K562 (cell line): Measurements from ENCODE around the gene PRR14L. TPM values are rescaled to one million over a fixed set of nuclear protein-coding genes. Genes with fewer than 3 reads are reported as not detected.

ENCODE experiments used
- ATAC-seq: fragments of 200-7000 bp; cut with Tn5 transposase; 3 replicates; pipeline ENCODE4 v1.9.1; 2020; ENCODE audit warnings: moderate library complexity
- BruUV-seq: library from RNA; stranded (reverse); fragments of 400-500 nt; replicated peaks from 2 replicates; lab custom pipeline; 2021; lab: Mats Ljungman, UMichigan
- CTCF ChIA-PET: fragments of 300-600 bp; formaldehyde crosslinking; extraction: SDS; loops from one replicate; lab custom pipeline; 2021; ENCODE audit warnings: low intra/inter-chr PET ratio; lab: Yijun Ruan, JAX
- POLR2A ChIA-PET: fragments of 300-600, 350-650 bp; sonication (Branson Sonifier 250); formaldehyde crosslinking; extraction: SDS; loops from one replicate; lab custom pipeline; 2021; ENCODE audit warnings: antibody characterized with exemption, inconsistent platforms; lab: Yijun Ruan, JAX
- DNase-seq, 4 experiments: peaks; one replicate each; pipeline versions ENCODE4 v3.0.0 to v3.0.0-alpha.2; 2011 to 2018; ENCODE audit warnings: low spot score in 3 of 4, mixed read lengths in 3 of 4; ENCODE audit errors: extremely low read depth in 1 of 4
- FAIRE-seq: peaks from 2 replicates; lab custom pipeline; 2011; peaks lifted over from hg19 to GRCh38; lab: Jason Lieb, UNC
- H2AFZ ChIP-seq: 2 replicates; pipeline ENCODE4 v1.6.0; 2011; ENCODE audit warnings: low read depth, low read length, control low read depth, inconsistent platforms
- H3K27ac ChIP-seq: fragments of 200-600 bp; 3 replicates; pipeline ENCODE4 v1.8.0; 2011; ENCODE audit warnings: low read depth, mild to moderate bottlenecking, control low read depth, inconsistent platforms, low read length, moderate library complexity, mixed read lengths; ENCODE audit errors: extremely low read depth
- H3K27me3 ChIP-seq, 2 experiments: fragments of 300-600 bp in 1 of 2; 2 replicates in 1 of 2; 3 replicates in 1 of 2; pipeline versions ENCODE4 v1.6.0 to v1.8.0; 2011; ENCODE audit warnings: inconsistent platforms in 2 of 2, low read length in 2 of 2, mild to moderate bottlenecking in 1 of 2, mixed read lengths in 1 of 2, moderate library complexity in 1 of 2; ENCODE audit not compliant: control insufficient read depth in 2 of 2, insufficient read depth in 2 of 2
- H3K36me3 ChIP-seq: fragments of 300-600 bp; 3 replicates; pipeline ENCODE4 v1.8.0; 2011; ENCODE audit warnings: mild to moderate bottlenecking, low read length, inconsistent platforms; ENCODE audit not compliant: control insufficient read depth, insufficient read depth
- H3K4me1 ChIP-seq, 2 experiments: fragments of 200-600 bp in 1 of 2; replicated peaks in 1 of 2; 2 replicates in 1 of 2; 3 replicates in 1 of 2; pipeline versions ENCODE4 v1.5.1 to v1.8.0; 2011; ENCODE audit warnings: inconsistent platforms in 2 of 2, low read length in 2 of 2, mild to moderate bottlenecking in 1 of 2, mixed read lengths in 1 of 2, moderate library complexity in 1 of 2; ENCODE audit not compliant: control insufficient read depth in 2 of 2, insufficient read depth in 2 of 2
- H3K4me2 ChIP-seq: 2 replicates; pipeline ENCODE4 v1.6.1; 2011; ENCODE audit warnings: low read length, control low read depth, inconsistent platforms, mixed read lengths; ENCODE audit not compliant: insufficient read depth
- H3K4me3 ChIP-seq: fragments of 200-600 bp; sonication (generic), shearing (Covaris generic); 2 replicates; pipeline ENCODE4 v1.5.1; 2016; ENCODE audit warnings: control low read depth, inconsistent platforms
- H3K79me2 ChIP-seq: fragments of 200-600 bp; 3 replicates; pipeline ENCODE4 v1.8.0; 2011; ENCODE audit warnings: low read length, inconsistent platforms; ENCODE audit not compliant: control insufficient read depth, insufficient read depth
- H3K9ac ChIP-seq, 2 experiments: 2 replicates each; pipeline versions ENCODE4 v1.6.0 to v1.6.1; 2011; ENCODE audit warnings: low read depth in 2 of 2, low read length in 2 of 2, control low read depth in 1 of 2, inconsistent platforms in 1 of 2, mild to moderate bottlenecking in 1 of 2, mixed read lengths in 1 of 2; ENCODE audit not compliant: insufficient read depth in 1 of 2
- H3K9me1 ChIP-seq: one replicate; pipeline ENCODE4 v1.6.0; 2011; ENCODE audit warnings: inconsistent platforms, mild to moderate bottlenecking, low read length, moderate library complexity; ENCODE audit not compliant: control insufficient read depth, insufficient read depth
- H3K9me3 ChIP-seq: replicated peaks from 2 replicates; pipeline ENCODE4 v1.5.1; 2011; ENCODE audit warnings: low read depth, low read length, inconsistent platforms; ENCODE audit not compliant: control insufficient read depth, insufficient read depth
- H4K20me1 ChIP-seq: replicated peaks from 2 replicates; pipeline ENCODE4 v1.6.1; 2011; ENCODE audit warnings: low read length, inconsistent platforms, mixed read lengths; ENCODE audit not compliant: control insufficient read depth, insufficient read depth
- CBX1 ChIP-seq: sonication (generic); IDR thresholded peaks from 2 replicates; pipeline ENCODE4 v1.6.1; 2016; ENCODE audit warnings: antibody characterized with exemption, low read depth, mild to moderate bottlenecking
- EHMT2 ChIP-seq: fragments of 450-650 bp; IDR thresholded peaks from 2 replicates; pipeline ENCODE4 v1.6.1; 2018; ENCODE audit warnings: antibody characterized with exemption
- GATA2 ChIP-seq: sonication (generic); formaldehyde crosslinking; IDR thresholded peaks from 2 replicates; pipeline ENCODE4 v1.4.0; 2020; ENCODE audit warnings: mild to moderate bottlenecking, missing genetic modification reagents
- GTF2F1 ChIP-seq: IDR thresholded peaks from 2 replicates; pipeline ENCODE4 v1.6.1; 2011; ENCODE audit warnings: low read depth, low read length, improper control_type of control experiment
- KLF13 ChIP-seq: fragments of 450-650 bp; IDR thresholded peaks from 2 replicates; pipeline ENCODE4 v1.6.1; 2016; ENCODE audit warnings: missing genetic modification characterization, low read depth, mild to moderate bottlenecking, missing compliant biosample characterization, moderate library complexity, borderline replicate concordance
- MAFK ChIP-seq: IDR thresholded peaks from 2 replicates; pipeline ENCODE4 v1.6.1; 2011; ENCODE audit warnings: low read length, improper control_type of control experiment
- PHB ChIP-seq: fragments of 250-450 bp; sonication (Bioruptor Pico); IDR thresholded peaks from 2 replicates; pipeline ENCODE4 v1.5.0; 2021
- PHTF2 ChIP-seq: fragments of 250-450 bp; sonication (Bioruptor Pico); IDR thresholded peaks from 2 replicates; pipeline ENCODE4 v1.5.0; 2021; ENCODE audit warnings: mild to moderate bottlenecking
- PML ChIP-seq: IDR thresholded peaks from 2 replicates; pipeline ENCODE4 v1.6.1; 2012; ENCODE audit warnings: low read length, inconsistent platforms
- RBM34 ChIP-seq: fragments of 200-400 bp; formaldehyde crosslinking; IDR thresholded peaks from 2 replicates; pipeline ENCODE4 v1.6.1; 2018; ENCODE audit warnings: low read length, borderline replicate concordance; ENCODE audit not compliant: insufficient read depth
- TEAD4 ChIP-seq, 2 experiments: sonication (generic) in 1 of 2; formaldehyde crosslinking in 1 of 2; IDR thresholded peaks; 2 replicates each; pipeline versions ENCODE4 v1.6.1 to v1.8.0; 2012 to 2022; ENCODE audit warnings: borderline replicate concordance in 1 of 2, inconsistent platforms in 1 of 2, low read length in 1 of 2, mild to moderate bottlenecking in 1 of 2, missing genetic modification reagents in 1 of 2
- YY1 ChIP-seq, 3 experiments: IDR thresholded peaks; 2 replicates each; pipeline ENCODE4 v1.6.1; 2011; ENCODE audit warnings: low read length in 2 of 3, mild to moderate bottlenecking in 2 of 3, moderate library complexity in 2 of 3, borderline replicate concordance in 1 of 3, control low read depth in 1 of 3, low read depth in 1 of 3; ENCODE audit not compliant: insufficient read depth in 3 of 3, insufficient replicate concordance in 2 of 3, control insufficient read depth in 1 of 3, insufficient read length in 1 of 3; ENCODE audit errors: extremely low read depth in 1 of 3
- ZKSCAN8 ChIP-seq: fragments of 200-800 bp; sonication (Bioruptor generic); IDR thresholded peaks from 2 replicates; pipeline ENCODE4 v1.6.1; 2016; ENCODE audit warnings: missing genetic modification characterization, missing compliant biosample characterization
- ZNF239 ChIP-seq: fragments of 250-450 bp; sonication (Bioruptor Pico); IDR thresholded peaks from 2 replicates; pipeline ENCODE4 v1.4.0; 2020; ENCODE audit warnings: mild to moderate bottlenecking
- WGBS: fragments of 100-300 bp; shearing (Covaris generic); methylation state at CpG from one replicate; pipeline ENCODE4 v1.1.6; 2016; ENCODE audit warnings: low coverage, mixed read lengths; ENCODE audit not compliant: insufficient coverage; ENCODE audit errors: missing lambda C conversion rate; 5-methylcytosine and 5-hydroxymethylcytosine counted together
- in situ Hi-C: fragments of 300-500 bp; cut with MboI; formaldehyde crosslinking; loops from 4 replicates; pipeline ENCODE4 v1.15.0; 2018; ENCODE audit warnings: inconsistent platforms, mixed read lengths
- intact Hi-C: fragments of 100-400 bp; cut with micrococcal nuclease; formaldehyde crosslinking; loops from 2 replicates; pipeline ENCODE4 v1.14.2; 2022
- polyA plus RNA-seq, 8 experiments: library from polyadenylated mRNA; depleted of rRNA in 4 of 8; stranded (reverse) in 5 of 8; unstranded in 3 of 8; fragments of >200 nt; fragmentation: Nextera tagmentation in 2 of 8; fragmentation: Illumina TruSeq in 1 of 8; extraction: Ambion mirVana in 2 of 8; extraction: Trizol in 1 of 8; gene quantifications; 2 replicates each; pipeline versions ENCODE4 v1.2.1 to v1.2.3, GENCODE V29; 2011 to 2014; ENCODE audit warnings: inconsistent platforms in 1 of 8, missing spikeins in 1 of 8
- total RNA-seq, 7 experiments: library from RNA; depleted of rRNA in 6 of 7; stranded (reverse); fragments of >200 nt in 6 of 7; fragmentation: Illumina TruSeq in 2 of 7; extraction: Trizol in 2 of 7; gene quantifications; 2 replicates each; pipeline versions ENCODE4 v1.2.1 to v1.2.3, GENCODE V29; 2011 to 2021; ENCODE audit warnings: low replicate concordance in 1 of 7
- TF ChIP-seq, protein P1 (sequence below), 2 experiments: fragments of 450-650 bp; IDR thresholded peaks; 2 replicates each; pipeline ENCODE4 v1.6.1; 2016

PRR14L gene
- total and polyA plus RNA-seq, 9 of the 15 experiments (the other 6 are each of a cell fraction or from before 2014, with no cell fraction given): 2.8 to 36.3 (median 12.3) TPM

- TF ChIP-seq YY1 (IDR thresholded peaks at IDR 0.05; ENCODE audit: borderline replicate concordance in 1 of 3, control insufficient read depth in 1 of 3, extremely low read depth in 1 of 3, insufficient read depth in 3 of 3, insufficient read length in 1 of 3, insufficient replicate concordance in 2 of 3, low read depth in 1 of 3, low read length in 2 of 3): no peak
- no peak for TF ChIP-seq ZKSCAN8 (CRISPR knock-in tag)
- TF ChIP-seq RBM34: no peak
- TF ChIP-seq ZNF239 (CRISPR knock-in tag): no peak
Measured at GRCh38 chr22:31738566-31738965, 11.4 kb downstream of the PRR14L start (continued).

DNA sequence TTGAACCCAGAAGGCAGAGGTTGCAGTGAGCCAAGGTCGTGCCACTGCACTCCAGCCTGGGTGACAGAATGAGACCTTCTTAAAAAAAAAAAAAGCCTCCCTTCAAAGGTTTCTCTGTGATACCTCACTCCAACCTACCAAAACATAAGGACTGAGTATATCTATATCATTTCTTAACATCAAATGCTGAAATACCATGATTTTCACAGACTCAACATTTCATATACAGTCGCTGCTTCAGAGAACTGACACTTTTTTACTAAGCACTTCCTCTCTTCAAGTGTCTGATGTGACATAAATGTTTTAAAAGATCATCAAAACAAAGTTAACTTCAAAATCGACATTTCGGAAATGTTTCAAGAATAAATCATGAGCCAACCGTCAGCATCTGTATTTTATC is 12.0 kb downstream of the PRR14L start:
- Histone ChIP-seq H3K4me2 (no peak overlapping the region), H4K20me1 (no peaks in the 10 kb centered on the region), H3K4me3 (no peak overlapping the region), H3K79me2 (peaks cover 51% of the 10 kb centered on the region), H3K27me3 (no peaks in the 10 kb centered on the region), H3K36me3 (peaks cover 59% of the 10 kb centered on the region; the same call in 2 of the 3 replicates), H3K9me1 (no peaks in the 10 kb centered on the region), H3K4me1 (no peaks in the 10 kb centered on the region; a peak in 1 of 5 replicates), H2AFZ (no peak overlapping the region), H3K9ac (no peak overlapping the region), H3K27ac (no peak overlapping the region), H3K9me3 (no peaks in the 10 kb centered on the region)
- POLR2A ChIA-PET: interaction anchor here (1.4 kb wide), 1 partner anchor 15 kb away, joined by 3 read pairs; no protein-coding TSS in a partner anchor
- TF ChIP-seq TEAD4 (IDR thresholded peaks at IDR 0.05; ENCODE audit: low read length) (no peak), TEAD4 (CRISPR knock-in tag; IDR thresholded peaks at IDR 0.05; ENCODE audit: borderline replicate concordance) (no peak), PML (no peak), MAFK (no peak), PHB (CRISPR knock-in tag) (no peak), GATA2 (no peak), EHMT2 (no peak), CBX1 (no peak), GTF2F1 (no peak), PHTF2 (CRISPR knock-in tag) (no peak), KLF13 (tag) (no peak)
- TF ChIP-seq, protein P1, sequence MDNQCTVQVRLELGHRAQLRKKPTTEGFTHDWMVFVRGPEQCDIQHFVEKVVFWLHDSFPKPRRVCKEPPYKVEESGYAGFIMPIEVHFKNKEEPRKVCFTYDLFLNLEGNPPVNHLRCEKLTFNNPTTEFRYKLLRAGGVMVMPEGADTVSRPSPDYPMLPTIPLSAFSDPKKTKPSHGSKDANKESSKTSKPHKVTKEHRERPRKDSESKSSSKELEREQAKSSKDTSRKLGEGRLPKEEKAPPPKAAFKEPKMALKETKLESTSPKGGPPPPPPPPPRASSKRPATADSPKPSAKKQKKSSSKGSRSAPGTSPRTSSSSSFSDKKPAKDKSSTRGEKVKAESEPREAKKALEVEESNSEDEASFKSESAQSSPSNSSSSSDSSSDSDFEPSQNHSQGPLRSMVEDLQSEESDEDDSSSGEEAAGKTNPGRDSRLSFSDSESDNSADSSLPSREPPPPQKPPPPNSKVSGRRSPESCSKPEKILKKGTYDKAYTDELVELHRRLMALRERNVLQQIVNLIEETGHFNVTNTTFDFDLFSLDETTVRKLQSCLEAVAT (IDR thresholded peaks at IDR 0.05): no peak
- DNase-seq (no peak), FAIRE-seq (no peak), ATAC-seq (no peak)
- WGBS: 88% methylated on average over 5 of the region's 5 CpGs
- intact Hi-C loops: no loop called here
- no TSS peak for BruUV-seq
- in situ Hi-C loops: no loop called here
- CTCF ChIA-PET: no interaction called here
